Neutrophil (primary cell): ENCODE results near the gene LHX1.

Experiments used
- H3K27ac ChIP-seq: fragments of 200-600 bp; sonication (generic); 2 replicates; pipeline ENCODE4 v1.5.1; 2016; ENCODE audit warnings: mild to moderate bottlenecking, moderate library complexity
- H3K27me3 ChIP-seq: fragments of 200-600 bp; sonication (generic); 2 replicates; pipeline ENCODE4 v1.6.0; 2016; ENCODE audit warnings: mild to moderate bottlenecking
- H3K36me3 ChIP-seq: fragments of 200-600 bp; sonication (generic); 2 replicates; pipeline ENCODE4 v1.5.1; 2017
- H3K4me1 ChIP-seq, 2 experiments: fragments of 200-600 bp in 1 of 2; sonication (generic) in 1 of 2; 1 replicate in 1 of 2; 2 replicates in 1 of 2; pipeline versions ENCODE4 v1.5.1 to v1.6.1; 2013 to 2016; ENCODE audit warnings: low read depth in 1 of 2, low read length in 1 of 2, mild to moderate bottlenecking in 1 of 2, moderate library complexity in 1 of 2; ENCODE audit not compliant: control insufficient read depth in 1 of 2, insufficient read depth in 1 of 2
- H3K4me3 ChIP-seq, 2 experiments: fragments of 200-600 bp in 1 of 2; sonication (generic) in 1 of 2; 1 replicate in 1 of 2; 2 replicates in 1 of 2; pipeline ENCODE4 v1.5.1; 2013 to 2016; ENCODE audit warnings: low read depth in 1 of 2, low read length in 1 of 2, mild to moderate bottlenecking in 1 of 2, moderate library complexity in 1 of 2
- H3K9me3 ChIP-seq: fragments of 200-600 bp; sonication (generic); 2 replicates; pipeline ENCODE4 v1.5.1; 2016
- TF ChIP-seq, protein P1 (sequence below): fragments of 200-600 bp; sonication (generic); IDR thresholded peaks from 2 replicates; pipeline ENCODE4 v1.5.1; 2016; ENCODE audit warnings: antibody characterized with exemption

The LHX1 gene

GRCh38 chr17:36942019-36942599 lies 4.8 kb downstream of the LHX1 start:
- Histone ChIP-seq H3K27me3 (peaks cover 100% of the 10 kb centered on the region), H3K4me1 (peaks cover 44 to 51% of the 10 kb centered on the region in 2 experiments), H3K9me3 (no peaks in the 10 kb centered on the region), H3K4me3 (peak overlapping the region; percentile 50 to 60), H3K36me3 (no peaks in the 10 kb centered on the region), H3K27ac (no peak overlapping the region)
- TF ChIP-seq, protein P1, sequence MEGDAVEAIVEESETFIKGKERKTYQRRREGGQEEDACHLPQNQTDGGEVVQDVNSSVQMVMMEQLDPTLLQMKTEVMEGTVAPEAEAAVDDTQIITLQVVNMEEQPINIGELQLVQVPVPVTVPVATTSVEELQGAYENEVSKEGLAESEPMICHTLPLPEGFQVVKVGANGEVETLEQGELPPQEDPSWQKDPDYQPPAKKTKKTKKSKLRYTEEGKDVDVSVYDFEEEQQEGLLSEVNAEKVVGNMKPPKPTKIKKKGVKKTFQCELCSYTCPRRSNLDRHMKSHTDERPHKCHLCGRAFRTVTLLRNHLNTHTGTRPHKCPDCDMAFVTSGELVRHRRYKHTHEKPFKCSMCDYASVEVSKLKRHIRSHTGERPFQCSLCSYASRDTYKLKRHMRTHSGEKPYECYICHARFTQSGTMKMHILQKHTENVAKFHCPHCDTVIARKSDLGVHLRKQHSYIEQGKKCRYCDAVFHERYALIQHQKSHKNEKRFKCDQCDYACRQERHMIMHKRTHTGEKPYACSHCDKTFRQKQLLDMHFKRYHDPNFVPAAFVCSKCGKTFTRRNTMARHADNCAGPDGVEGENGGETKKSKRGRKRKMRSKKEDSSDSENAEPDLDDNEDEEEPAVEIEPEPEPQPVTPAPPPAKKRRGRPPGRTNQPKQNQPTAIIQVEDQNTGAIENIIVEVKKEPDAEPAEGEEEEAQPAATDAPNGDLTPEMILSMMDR: no peak

GRCh38 chr17:36942631-36943125 lies 5.4 kb downstream of the LHX1 start:
- Histone ChIP-seq H3K27me3 (peaks cover 100% of the 10 kb centered on the region), H3K9me3 (no peaks in the 10 kb centered on the region), H3K27ac (no peak overlapping the region), H3K4me1 (peaks cover 38 to 47% of the 10 kb centered on the region in 2 experiments), H3K36me3 (no peaks in the 10 kb centered on the region), H3K4me3 (peak overlapping the region; percentile 50 to 60)
- TF ChIP-seq, protein P1: no peak

GRCh38 chr17:36943250-36944191 lies 6.2 kb downstream of the LHX1 start:
- H3K36me3 ChIP-seq: no peaks in the 10 kb centered on the region
- H3K27ac ChIP-seq: no peak overlapping the region
- peak overlapping the region; percentile 50 to 60 for H3K4me3 ChIP-seq
- no peaks in the 10 kb centered on the region for H3K9me3 ChIP-seq
- peaks cover 37 to 47% of the 10 kb centered on the region in 2 experiments for H3K4me1 ChIP-seq
- H3K27me3 ChIP-seq: peaks cover 98% of the 10 kb centered on the region
- TF ChIP-seq, protein P1: no peak

DNA sequence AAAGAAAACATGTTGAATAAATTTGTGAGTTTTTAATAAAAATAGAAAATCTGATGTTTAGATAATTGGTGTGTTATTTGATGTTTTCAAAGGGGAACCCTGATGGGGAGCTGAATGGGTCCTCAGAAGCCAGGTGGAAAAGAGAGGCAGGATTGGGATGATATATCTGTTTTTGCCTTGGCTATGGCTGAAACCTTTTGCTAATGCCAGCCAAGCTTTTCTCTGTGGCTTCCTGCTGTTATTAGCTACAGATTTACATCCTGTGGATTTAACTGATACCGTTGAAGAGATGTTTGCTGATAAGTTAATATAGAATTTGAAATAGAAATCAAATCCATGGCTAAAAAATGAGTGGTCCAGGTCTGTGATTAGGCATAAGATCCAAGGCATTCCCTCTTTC lies 7.3 kb downstream of the LHX1 start:
- no peaks in the 10 kb centered on the region for H3K9me3 ChIP-seq
- peaks cover 87% of the 10 kb centered on the region for H3K27me3 ChIP-seq
- no peak overlapping the region for H3K4me3 ChIP-seq
- peaks cover 39 to 42% of the 10 kb centered on the region in 2 experiments for H3K4me1 ChIP-seq
- H3K36me3 ChIP-seq: no peaks in the 10 kb centered on the region
- no peak overlapping the region for H3K27ac ChIP-seq
- TF ChIP-seq, protein P1: no peak

DNA sequence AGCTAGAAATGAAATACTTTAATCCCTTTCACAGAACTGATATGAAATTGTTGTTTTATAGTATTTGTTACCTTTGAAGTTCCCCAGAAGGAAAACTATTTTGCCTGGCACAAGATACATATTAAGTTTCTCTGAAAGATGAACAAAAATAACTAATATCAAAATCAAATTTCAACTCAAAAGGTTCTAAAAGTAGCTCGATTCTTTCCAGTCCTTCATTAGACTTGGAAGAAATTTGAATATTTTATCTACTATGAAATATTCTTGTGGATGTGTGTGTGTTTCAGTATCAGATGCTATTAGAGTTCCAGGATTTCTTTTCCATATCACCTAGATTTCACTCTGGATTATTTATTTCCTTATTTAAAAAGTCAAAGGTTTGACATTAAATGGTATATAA lies 7.9 kb downstream of the LHX1 start:
- H3K27ac ChIP-seq: no peak overlapping the region
- H3K27me3 ChIP-seq: peaks cover 82% of the 10 kb centered on the region
- H3K9me3 ChIP-seq: no peaks in the 10 kb centered on the region
- no peaks in the 10 kb centered on the region for H3K36me3 ChIP-seq
- H3K4me3 ChIP-seq: no peak overlapping the region
- TF ChIP-seq, protein P1: no peak
- peaks cover 45 to 47% of the 10 kb centered on the region in 2 experiments for H3K4me1 ChIP-seq
